ENCODE results near the gene LRCH3.

- TF ChIP-seq CTCF (IDR thresholded peaks at IDR 0.05) (no peak), POLR2A (IDR thresholded peaks at IDR 0.05) (no peak)
Measured at GRCh38 chr3:197833930-197834715, 43.1 kb downstream of the LRCH3 start.

Data from upper lobe of left lung (tissue), 4 donors.